GM12801 (cell line): ENCODE data around the gene NEK10.

Experiments
- CTCF ChIP-seq: IDR thresholded peaks from one replicate; pipeline ENCODE4 v1.5.1; 2011; ENCODE audit warnings: control low read depth; ENCODE audit not compliant: insufficient read length; ENCODE audit errors: extremely low read depth

NEK10 gene

GRCh38 chr3:27090275-27091041 is 278.7 kb downstream of the NEK10 start:
- no peak for TF ChIP-seq CTCF

GRCh38 chr3:27089645-27090044 is 279.5 kb downstream of the NEK10 start:
- TF ChIP-seq CTCF, result no peak

- no peak for TF ChIP-seq CTCF
Measured at GRCh38 chr3:27089068-27089467, 280.1 kb downstream of the NEK10 start.

- no peak for TF ChIP-seq CTCF
Measured at GRCh38 chr3:27085829-27086730, 283.1 kb downstream of the NEK10 start.

- TF ChIP-seq CTCF, result no peak
Measured at GRCh38 chr3:27081992-27082607, 287.1 kb downstream of the NEK10 start.

- TF ChIP-seq CTCF, result no peak
Measured at GRCh38 chr3:27081566-27081965, 287.6 kb downstream of the NEK10 start.

- no peak for TF ChIP-seq CTCF
Measured at GRCh38 chr3:27080258-27080525, 289.0 kb downstream of the NEK10 start.
